Measurements from ENCODE around the gene XG. TPM values are rescaled to one million over a fixed set of nuclear protein-coding genes. Genes with fewer than 3 reads are reported as not detected.

XG gene
- total and polyA plus RNA-seq, 9 of the 15 experiments (the other 6 are each of a cell fraction or from before 2014, with no cell fraction given), result 0.03 to 0.12 TPM; not detected in 7

- POLR2A ChIA-PET, result no interaction called here
- H3K4me1 ChIP-seq (replicated peaks in 1 of 2; ENCODE audit: control insufficient read depth in 2 of 2, insufficient read depth in 2 of 2, low read length in 2 of 2), result no peaks in the 10 kb centered on the region; a peak in 1 of 5 replicates
- TF ChIP-seq ZNF785 (CRISPR knock-in tag; IDR thresholded peaks at IDR 0.05), result no peak
- no peak for TF ChIP-seq ZC3H4 (CRISPR knock-in tag; IDR thresholded peaks at IDR 0.05; ENCODE audit: borderline replicate concordance)
- no peak for TF ChIP-seq CAMTA2 (CRISPR knock-in tag; conservative IDR thresholded peaks at IDR 0.05)
- TF ChIP-seq TBP (optimal IDR thresholded peaks at IDR 0.05; ENCODE audit: low read depth, low read length), result no peak
- no peak for TF ChIP-seq CHCHD3 (CRISPR knock-in tag; IDR thresholded peaks at IDR 0.05)
- TF ChIP-seq MTA2 (IDR thresholded peaks at IDR 0.05; ENCODE audit: low read depth), result no peak
- TF ChIP-seq ZNF695 (CRISPR knock-in tag; IDR thresholded peaks at IDR 0.05), result no peak
- TF ChIP-seq ZNF766 (CRISPR knock-in tag; conservative IDR thresholded peaks at IDR 0.05), result no peak
- TF ChIP-seq, protein P1, sequence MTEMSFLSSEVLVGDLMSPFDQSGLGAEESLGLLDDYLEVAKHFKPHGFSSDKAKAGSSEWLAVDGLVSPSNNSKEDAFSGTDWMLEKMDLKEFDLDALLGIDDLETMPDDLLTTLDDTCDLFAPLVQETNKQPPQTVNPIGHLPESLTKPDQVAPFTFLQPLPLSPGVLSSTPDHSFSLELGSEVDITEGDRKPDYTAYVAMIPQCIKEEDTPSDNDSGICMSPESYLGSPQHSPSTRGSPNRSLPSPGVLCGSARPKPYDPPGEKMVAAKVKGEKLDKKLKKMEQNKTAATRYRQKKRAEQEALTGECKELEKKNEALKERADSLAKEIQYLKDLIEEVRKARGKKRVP (CRISPR knock-in tag; IDR thresholded peaks at IDR 0.05), result no peak
- TF ChIP-seq, protein P2, sequence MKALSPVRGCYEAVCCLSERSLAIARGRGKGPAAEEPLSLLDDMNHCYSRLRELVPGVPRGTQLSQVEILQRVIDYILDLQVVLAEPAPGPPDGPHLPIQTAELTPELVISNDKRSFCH (CRISPR knock-in tag; IDR thresholded peaks at IDR 0.05), result no peak
- TF ChIP-seq, protein P2 (tag; IDR thresholded peaks at IDR 0.05), result no peak
- no peak for TF ChIP-seq CBX2 (IDR thresholded peaks at IDR 0.05; ENCODE audit: insufficient read depth, low read length, poor library complexity, severe bottlenecking)
- no peak for TF ChIP-seq NFIC (IDR thresholded peaks at IDR 0.05)
- no peak for TF ChIP-seq ZNF41 (CRISPR knock-in tag; conservative IDR thresholded peaks at IDR 0.05)
- no peak for TF ChIP-seq C11orf30 (IDR thresholded peaks at IDR 0.05; ENCODE audit: low read depth)
Measured at GRCh38 chrX:2712428-2712827, 39.4 kb upstream of the XG start.

More at GRCh38 chrX:2712428-2712827, 39.4 kb upstream of the XG start:
- no peak overlapping the region for H3K4me3 ChIP-seq
- H3K9me1 ChIP-seq (ENCODE audit: control insufficient read depth, insufficient read depth, low read length), result no peaks in the 10 kb centered on the region
- in situ Hi-C loops (cut with MboI) (no loop called here), intact Hi-C loops (cut with micrococcal nuclease) (no loop called here)
- no peaks in the 10 kb centered on the region for H3K36me3 ChIP-seq (ENCODE audit: control insufficient read depth, insufficient read depth, low read length)
- WGBS (ENCODE audit: insufficient coverage, low coverage, missing lambda C conversion rate), result 68% methylated on average over 9 of the region's 9 CpGs
- H3K27me3 ChIP-seq (ENCODE audit: control insufficient read depth in 2 of 2, insufficient read depth in 2 of 2, low read length in 2 of 2), result no peaks in the 10 kb centered on the region
- no peak overlapping the region for H3K27ac ChIP-seq (ENCODE audit: extremely low read depth, low read depth, low read length)
- ATAC-seq (no peak), DNase-seq (ENCODE audit: extremely low read depth in 1 of 4, low spot score in 3 of 4) (no peak), FAIRE-seq (no peak)
- H3K79me2 ChIP-seq (ENCODE audit: control insufficient read depth, insufficient read depth, low read length), result no peaks in the 10 kb centered on the region
- H3K9ac ChIP-seq (ENCODE audit: insufficient read depth in 1 of 2, low read depth in 2 of 2, low read length in 2 of 2), result no peak overlapping the region
- BruUV-seq (replicated peaks), result no TSS peak
- no peaks in the 10 kb centered on the region for H4K20me1 ChIP-seq (replicated peaks; ENCODE audit: control insufficient read depth, insufficient read depth, low read length)
- H2AFZ ChIP-seq (ENCODE audit: low read depth, low read length), result no peak overlapping the region
- CTCF ChIA-PET (ENCODE audit: low intra/inter-chr PET ratio), result no interaction called here
- no peak overlapping the region for H3K4me2 ChIP-seq (ENCODE audit: insufficient read depth, low read length)
- no peaks in the 10 kb centered on the region for H3K9me3 ChIP-seq (replicated peaks; ENCODE audit: control insufficient read depth, insufficient read depth, low read depth, low read length)
